ENCODE data around the gene SPRED2.

SPRED2 gene

DNA sequence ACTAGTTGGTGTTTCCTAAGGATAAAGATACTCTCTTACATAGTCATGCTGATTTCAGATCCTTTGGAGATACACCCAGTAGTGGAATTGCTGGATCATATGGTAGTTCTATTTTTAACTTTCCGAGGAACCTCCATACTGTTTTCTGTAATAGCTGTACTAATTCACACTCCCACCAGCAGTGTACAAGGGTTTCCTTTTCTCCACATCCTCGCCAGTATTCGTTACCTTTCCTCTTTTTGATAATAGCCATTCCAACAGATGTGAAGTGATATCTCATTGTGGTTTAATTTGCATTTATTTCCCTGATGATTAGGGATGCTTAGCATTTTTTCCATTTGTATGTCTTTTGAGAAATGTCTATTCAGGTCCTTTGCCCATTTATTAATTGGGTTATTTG lies 170.7 kb downstream of the SPRED2 start:
- no peak for DNase-seq (ENCODE audit: low read depth in 1 of 2, low spot score in 1 of 2)
- TF ChIP-seq POLR2AphosphoS5 (IDR thresholded peaks at IDR 0.05; ENCODE audit: low read depth): no peak
- TF ChIP-seq, protein P1, sequence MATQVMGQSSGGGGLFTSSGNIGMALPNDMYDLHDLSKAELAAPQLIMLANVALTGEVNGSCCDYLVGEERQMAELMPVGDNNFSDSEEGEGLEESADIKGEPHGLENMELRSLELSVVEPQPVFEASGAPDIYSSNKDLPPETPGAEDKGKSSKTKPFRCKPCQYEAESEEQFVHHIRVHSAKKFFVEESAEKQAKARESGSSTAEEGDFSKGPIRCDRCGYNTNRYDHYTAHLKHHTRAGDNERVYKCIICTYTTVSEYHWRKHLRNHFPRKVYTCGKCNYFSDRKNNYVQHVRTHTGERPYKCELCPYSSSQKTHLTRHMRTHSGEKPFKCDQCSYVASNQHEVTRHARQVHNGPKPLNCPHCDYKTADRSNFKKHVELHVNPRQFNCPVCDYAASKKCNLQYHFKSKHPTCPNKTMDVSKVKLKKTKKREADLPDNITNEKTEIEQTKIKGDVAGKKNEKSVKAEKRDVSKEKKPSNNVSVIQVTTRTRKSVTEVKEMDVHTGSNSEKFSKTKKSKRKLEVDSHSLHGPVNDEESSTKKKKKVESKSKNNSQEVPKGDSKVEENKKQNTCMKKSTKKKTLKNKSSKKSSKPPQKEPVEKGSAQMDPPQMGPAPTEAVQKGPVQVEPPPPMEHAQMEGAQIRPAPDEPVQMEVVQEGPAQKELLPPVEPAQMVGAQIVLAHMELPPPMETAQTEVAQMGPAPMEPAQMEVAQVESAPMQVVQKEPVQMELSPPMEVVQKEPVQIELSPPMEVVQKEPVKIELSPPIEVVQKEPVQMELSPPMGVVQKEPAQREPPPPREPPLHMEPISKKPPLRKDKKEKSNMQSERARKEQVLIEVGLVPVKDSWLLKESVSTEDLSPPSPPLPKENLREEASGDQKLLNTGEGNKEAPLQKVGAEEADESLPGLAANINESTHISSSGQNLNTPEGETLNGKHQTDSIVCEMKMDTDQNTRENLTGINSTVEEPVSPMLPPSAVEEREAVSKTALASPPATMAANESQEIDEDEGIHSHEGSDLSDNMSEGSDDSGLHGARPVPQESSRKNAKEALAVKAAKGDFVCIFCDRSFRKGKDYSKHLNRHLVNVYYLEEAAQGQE (IDR thresholded peaks at IDR 0.05; ENCODE audit: insufficient replicate concordance, low read depth): no peak
- TF ChIP-seq GABPA (IDR thresholded peaks at IDR 0.05; ENCODE audit: low read depth): no peak
- no peak for TF ChIP-seq SPI1 (IDR thresholded peaks at IDR 0.05; ENCODE audit: borderline replicate concordance, low read depth)
- TF ChIP-seq, protein P2, sequence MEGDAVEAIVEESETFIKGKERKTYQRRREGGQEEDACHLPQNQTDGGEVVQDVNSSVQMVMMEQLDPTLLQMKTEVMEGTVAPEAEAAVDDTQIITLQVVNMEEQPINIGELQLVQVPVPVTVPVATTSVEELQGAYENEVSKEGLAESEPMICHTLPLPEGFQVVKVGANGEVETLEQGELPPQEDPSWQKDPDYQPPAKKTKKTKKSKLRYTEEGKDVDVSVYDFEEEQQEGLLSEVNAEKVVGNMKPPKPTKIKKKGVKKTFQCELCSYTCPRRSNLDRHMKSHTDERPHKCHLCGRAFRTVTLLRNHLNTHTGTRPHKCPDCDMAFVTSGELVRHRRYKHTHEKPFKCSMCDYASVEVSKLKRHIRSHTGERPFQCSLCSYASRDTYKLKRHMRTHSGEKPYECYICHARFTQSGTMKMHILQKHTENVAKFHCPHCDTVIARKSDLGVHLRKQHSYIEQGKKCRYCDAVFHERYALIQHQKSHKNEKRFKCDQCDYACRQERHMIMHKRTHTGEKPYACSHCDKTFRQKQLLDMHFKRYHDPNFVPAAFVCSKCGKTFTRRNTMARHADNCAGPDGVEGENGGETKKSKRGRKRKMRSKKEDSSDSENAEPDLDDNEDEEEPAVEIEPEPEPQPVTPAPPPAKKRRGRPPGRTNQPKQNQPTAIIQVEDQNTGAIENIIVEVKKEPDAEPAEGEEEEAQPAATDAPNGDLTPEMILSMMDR (IDR thresholded peaks at IDR 0.05; ENCODE audit: insufficient read depth, low read length): no peak
- Histone ChIP-seq H3K4me3 (replicated peaks; ENCODE audit: insufficient read depth, low read length) (no peak overlapping the region), H3K27ac (replicated peaks) (no peak overlapping the region), H3K27me3 (ENCODE audit: insufficient read depth, poor library complexity, severe bottlenecking) (no peaks in the 10 kb centered on the region)
